H9 (cell line): Measurements from ENCODE around the gene DDRGK1. TPM values are rescaled to one million over a fixed set of nuclear protein-coding genes. Genes with fewer than 3 reads are reported as not detected.

ENCODE experiments used
- DNase-seq: peaks from one replicate; pipeline ENCODE4 v3.0.0-alpha.2; 2017
- H2AFZ ChIP-seq: one replicate; pipeline ENCODE4 v1.6.1; 2013; ENCODE audit warnings: mild to moderate bottlenecking, low read length, control low read depth, moderate library complexity
- H2AK5ac ChIP-seq: 2 replicates; pipeline ENCODE4 v1.6.1; 2013; ENCODE audit warnings: low read length, control low read depth, mixed read lengths; ENCODE audit not compliant: insufficient read length
- H2BK120ac ChIP-seq: one replicate; pipeline ENCODE4 v1.6.1; 2013; ENCODE audit warnings: low read depth, mild to moderate bottlenecking, low read length, control low read depth, inconsistent platforms; ENCODE audit not compliant: poor library complexity, severe bottlenecking
- H2BK12ac ChIP-seq: 2 replicates; pipeline ENCODE4 v1.6.1; 2013; ENCODE audit warnings: low read length, control low read depth, mixed read lengths, low read depth; ENCODE audit not compliant: insufficient read length
- H2BK15ac ChIP-seq: 2 replicates; pipeline ENCODE4 v1.6.1; 2013; ENCODE audit warnings: low read depth, low read length, control low read depth
- H2BK20ac ChIP-seq: one replicate; pipeline ENCODE4 v1.6.1; 2013; ENCODE audit warnings: low read depth, mild to moderate bottlenecking, low read length, control low read depth, inconsistent platforms; ENCODE audit not compliant: poor library complexity, severe bottlenecking
- H2BK5ac ChIP-seq: 2 replicates; pipeline ENCODE4 v1.6.1; 2013; ENCODE audit warnings: low read length, control low read depth, mixed read lengths; ENCODE audit not compliant: insufficient read length
- H3K14ac ChIP-seq: 2 replicates; pipeline ENCODE4 v1.6.1; 2013; ENCODE audit warnings: low read length, control low read depth; ENCODE audit not compliant: insufficient read depth
- H3K18ac ChIP-seq: 2 replicates; pipeline ENCODE4 v1.6.1; 2013; ENCODE audit warnings: low read depth, mild to moderate bottlenecking, mixed read lengths, low read length, control low read depth; ENCODE audit not compliant: insufficient read length
- H3K23ac ChIP-seq: 2 replicates; pipeline ENCODE4 v1.6.1; 2013; ENCODE audit warnings: low read length, control low read depth, mixed read lengths, low read depth; ENCODE audit not compliant: insufficient read length
- H3K23me2 ChIP-seq: 2 replicates; pipeline ENCODE4 v1.6.1; 2013; ENCODE audit warnings: low read depth, mild to moderate bottlenecking, mixed read lengths, low read length, control low read depth; ENCODE audit not compliant: insufficient read length, poor library complexity, severe bottlenecking
- H3K27ac ChIP-seq: 2 replicates; pipeline ENCODE4 v1.5.1; 2013; ENCODE audit warnings: low read length, control low read depth, mixed read lengths, low read depth; ENCODE audit not compliant: insufficient read length
- H3K27me3 ChIP-seq: 2 replicates; pipeline ENCODE4 v1.6.1; 2013; ENCODE audit warnings: low read length, control low read depth, inconsistent platforms; ENCODE audit not compliant: insufficient read depth
- H3K4ac ChIP-seq: 2 replicates; pipeline ENCODE4 v1.6.1; 2013; ENCODE audit warnings: low read depth, mild to moderate bottlenecking, control low read depth, inconsistent platforms, low read length, moderate library complexity
- H3K4me1 ChIP-seq: 2 replicates; pipeline ENCODE4 v1.6.1; 2013; ENCODE audit warnings: low read length, control low read depth, inconsistent platforms; ENCODE audit not compliant: insufficient read depth
- H3K4me2 ChIP-seq: 2 replicates; pipeline ENCODE4 v1.6.1; 2013; ENCODE audit warnings: low read length, control low read depth, mixed read lengths; ENCODE audit not compliant: insufficient read length, insufficient read depth
- H3K56ac ChIP-seq: 2 replicates; pipeline ENCODE4 v1.6.1; 2013; ENCODE audit warnings: low read depth, mild to moderate bottlenecking, mixed read lengths, low read length, control low read depth; ENCODE audit not compliant: insufficient read length
- H3K79me1 ChIP-seq: 2 replicates; pipeline ENCODE4 v1.6.1; 2013; ENCODE audit warnings: low read depth, mild to moderate bottlenecking, moderate library complexity, low read length, control low read depth, inconsistent platforms; ENCODE audit not compliant: insufficient read depth, poor library complexity, severe bottlenecking
- H3K79me2 ChIP-seq: 2 replicates; pipeline ENCODE4 v1.6.1; 2013; ENCODE audit warnings: low read length, control low read depth, inconsistent platforms; ENCODE audit not compliant: insufficient read depth
- H3K9ac ChIP-seq: 2 replicates; pipeline ENCODE4 v1.6.1; 2013; ENCODE audit warnings: low read length, control low read depth, mixed read lengths; ENCODE audit not compliant: insufficient read length; ENCODE audit errors: extremely low read depth
- H3K9me3 ChIP-seq: one replicate; pipeline ENCODE4 v1.6.1; 2013; ENCODE audit warnings: low read depth, low read length, inconsistent platforms; ENCODE audit not compliant: control insufficient read depth
- H3T11ph ChIP-seq: one replicate; pipeline ENCODE4 v1.6.1; 2013; ENCODE audit warnings: mild to moderate bottlenecking, low read length, control low read depth, inconsistent platforms
- H4K20me1 ChIP-seq: one replicate; pipeline ENCODE4 v1.6.1; 2013; ENCODE audit not compliant: control insufficient read depth, insufficient read length, insufficient read depth
- H4K5ac ChIP-seq: 2 replicates; pipeline ENCODE4 v1.6.1; 2013; ENCODE audit warnings: low read depth, mild to moderate bottlenecking, mixed read lengths, low read length, control low read depth; ENCODE audit not compliant: insufficient read length
- H4K8ac ChIP-seq: replicated peaks from 2 replicates; pipeline ENCODE4 v1.6.1; 2013; ENCODE audit warnings: low read length, control low read depth, mixed read lengths, low read depth; ENCODE audit not compliant: insufficient read length
- H4K91ac ChIP-seq: 2 replicates; pipeline ENCODE4 v1.6.1; 2013; ENCODE audit warnings: low read depth, mild to moderate bottlenecking, moderate library complexity, mixed read lengths, low read length, control low read depth; ENCODE audit not compliant: insufficient read length
- H3K27ac Mint-ChIP-seq, 3 experiments: 2 replicates in 2 of 3; 3 replicates in 1 of 3; pipeline ENCODE4 v1.8.0; 2020 to 2021; ENCODE audit warnings: mixed read lengths in 3 of 3, mild to moderate bottlenecking in 1 of 3, moderate library complexity in 1 of 3
- H3K27me3 Mint-ChIP-seq: 2 replicates; pipeline ENCODE4 v1.8.0; 2021; ENCODE audit warnings: low read depth, mild to moderate bottlenecking, moderate library complexity, mixed read lengths
- H3K36me3 Mint-ChIP-seq, 3 experiments: 2 replicates in 2 of 3; 3 replicates in 1 of 3; pipeline ENCODE4 v1.8.0; 2020 to 2021; ENCODE audit warnings: low read depth in 3 of 3, mixed read lengths in 3 of 3; ENCODE audit not compliant: insufficient read depth in 1 of 3
- H3K4me1 Mint-ChIP-seq, 2 experiments: 2 replicates each; pipeline ENCODE4 v1.8.0; 2020; ENCODE audit warnings: mixed read lengths in 2 of 2
- H3K4me3 Mint-ChIP-seq, 2 experiments: 2 replicates in 1 of 2; 3 replicates in 1 of 2; pipeline ENCODE4 v1.8.0; 2020 to 2021; ENCODE audit warnings: mild to moderate bottlenecking in 2 of 2, mixed read lengths in 2 of 2, moderate library complexity in 1 of 2
- H3K9me3 Mint-ChIP-seq, 2 experiments: 2 replicates in 1 of 2; 3 replicates in 1 of 2; pipeline ENCODE4 v1.8.0; 2020; ENCODE audit warnings: mild to moderate bottlenecking in 2 of 2, mixed read lengths in 2 of 2, moderate library complexity in 1 of 2
- WGBS: extraction: QIAGEN DNeasy Blood & Tissue Kit; methylation state at CpG from one replicate; pipeline ENCODE4 v1.1.7; 2013; ENCODE audit warnings: missing lambda C conversion rate, low lambda C conversion rate, mixed read lengths; ENCODE audit not compliant: insufficient read length; ENCODE audit errors: extremely low coverage; 5-methylcytosine and 5-hydroxymethylcytosine counted together
- total RNA-seq: library from RNA; stranded (reverse); gene quantifications from 2 replicates; pipeline ENCODE4 v1.2.1, GENCODE V29; 2021
- TF ChIP-seq, protein P1 (sequence below): fragments of 200-600 bp; sonication (generic); conservative IDR thresholded peaks from 3 replicates; pipeline ENCODE4 v1.8.0; 2021; ENCODE audit warnings: antibody characterized with exemption, mild to moderate bottlenecking

DDRGK1 gene
- total RNA-seq, 1 experiment from 2014 or later = 58.1 TPM

DNA sequence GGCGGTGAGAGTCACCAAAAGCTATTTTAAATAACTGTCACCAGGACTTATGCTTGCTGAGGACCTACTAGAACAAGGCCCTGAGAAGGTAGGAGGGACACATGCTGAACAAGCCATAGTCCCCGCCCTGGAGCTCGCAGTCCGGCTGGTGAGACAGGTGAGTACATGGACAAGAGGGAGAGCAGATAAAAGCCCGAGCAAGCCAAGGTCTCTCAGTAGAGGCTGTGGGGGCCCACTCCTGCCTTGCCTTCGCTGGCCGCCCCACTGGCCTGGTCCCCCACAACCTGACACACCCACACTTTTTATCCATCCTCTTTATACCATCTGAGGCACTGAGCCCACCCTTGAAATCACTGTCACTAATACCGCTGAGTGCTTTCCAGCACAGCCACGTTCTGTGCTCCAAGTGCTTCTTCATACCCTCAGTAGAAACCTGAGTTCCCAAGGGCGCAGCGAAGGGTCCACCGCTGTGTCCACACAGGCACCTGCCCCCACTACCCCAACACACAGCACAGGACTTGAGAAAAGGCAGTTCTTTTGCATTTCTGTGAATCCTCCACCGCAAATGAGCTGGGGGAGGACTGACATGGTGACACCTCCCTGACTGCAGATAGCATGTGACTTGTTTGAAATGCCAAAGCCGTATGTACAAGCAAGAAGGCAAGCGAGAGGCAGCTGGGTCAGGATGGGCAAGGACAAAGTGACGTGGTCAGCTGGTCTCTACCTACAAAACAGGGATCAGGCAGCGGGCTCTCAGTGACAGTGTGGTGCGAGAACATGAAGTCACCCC lies 12.1 kb downstream of the DDRGK1 start:
- no peak overlapping the region for H3K4ac ChIP-seq
- H3K4me1 ChIP-seq = no peaks in the 10 kb centered on the region
- Mint-ChIP-seq H3K4me1 (no peaks in the 10 kb centered on the region; a peak in 1 of 4 replicates), H3K27ac (peak overlapping the region in 1 of 3 experiments; percentile 87; a peak in 2 of 7 replicates), H3K4me3 (no peak overlapping the region), H3K27me3 (no peaks in the 10 kb centered on the region), H3K9me3 (no peaks in the 10 kb centered on the region), H3K36me3 (peaks cover 46 to 76% (median 66%) of the 10 kb centered on the region in 3 experiments)
- no peak overlapping the region for H2BK5ac ChIP-seq
- no peak overlapping the region for H3K18ac ChIP-seq
- no peak for DNase-seq
- no peak overlapping the region for H4K91ac ChIP-seq
- no peak overlapping the region for H3K9ac ChIP-seq
- H2AFZ ChIP-seq = no peak overlapping the region
- no peaks in the 10 kb centered on the region for H4K20me1 ChIP-seq
- H4K5ac ChIP-seq = no peak overlapping the region
- H3K27me3 ChIP-seq = no peaks in the 10 kb centered on the region
- H3K4me2 ChIP-seq = no peak overlapping the region
- no peaks in the 10 kb centered on the region for H3K79me1 ChIP-seq
- no peaks in the 10 kb centered on the region for H3K23me2 ChIP-seq
- H3K9me3 ChIP-seq = no peaks in the 10 kb centered on the region
- no peak overlapping the region for H2BK20ac ChIP-seq
- no peaks in the 10 kb centered on the region for H3K79me2 ChIP-seq
- H3K27ac ChIP-seq = no peak overlapping the region
- TF ChIP-seq, protein P1, sequence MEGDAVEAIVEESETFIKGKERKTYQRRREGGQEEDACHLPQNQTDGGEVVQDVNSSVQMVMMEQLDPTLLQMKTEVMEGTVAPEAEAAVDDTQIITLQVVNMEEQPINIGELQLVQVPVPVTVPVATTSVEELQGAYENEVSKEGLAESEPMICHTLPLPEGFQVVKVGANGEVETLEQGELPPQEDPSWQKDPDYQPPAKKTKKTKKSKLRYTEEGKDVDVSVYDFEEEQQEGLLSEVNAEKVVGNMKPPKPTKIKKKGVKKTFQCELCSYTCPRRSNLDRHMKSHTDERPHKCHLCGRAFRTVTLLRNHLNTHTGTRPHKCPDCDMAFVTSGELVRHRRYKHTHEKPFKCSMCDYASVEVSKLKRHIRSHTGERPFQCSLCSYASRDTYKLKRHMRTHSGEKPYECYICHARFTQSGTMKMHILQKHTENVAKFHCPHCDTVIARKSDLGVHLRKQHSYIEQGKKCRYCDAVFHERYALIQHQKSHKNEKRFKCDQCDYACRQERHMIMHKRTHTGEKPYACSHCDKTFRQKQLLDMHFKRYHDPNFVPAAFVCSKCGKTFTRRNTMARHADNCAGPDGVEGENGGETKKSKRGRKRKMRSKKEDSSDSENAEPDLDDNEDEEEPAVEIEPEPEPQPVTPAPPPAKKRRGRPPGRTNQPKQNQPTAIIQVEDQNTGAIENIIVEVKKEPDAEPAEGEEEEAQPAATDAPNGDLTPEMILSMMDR = no peak
- no CpG with 5 or more reads among the region's 18 CpGs for WGBS
- no peak overlapping the region for H2BK120ac ChIP-seq
- H4K8ac ChIP-seq = no peak overlapping the region
- H3K14ac ChIP-seq = no peak overlapping the region
- H3T11ph ChIP-seq = no peak overlapping the region
- no peak overlapping the region for H2BK15ac ChIP-seq
- H3K56ac ChIP-seq = no peak overlapping the region
- no peak overlapping the region for H2AK5ac ChIP-seq
- no peak overlapping the region for H2BK12ac ChIP-seq
- H3K23ac ChIP-seq = no peak overlapping the region
